Measurements from ENCODE around the gene PSMD1.

DNA sequence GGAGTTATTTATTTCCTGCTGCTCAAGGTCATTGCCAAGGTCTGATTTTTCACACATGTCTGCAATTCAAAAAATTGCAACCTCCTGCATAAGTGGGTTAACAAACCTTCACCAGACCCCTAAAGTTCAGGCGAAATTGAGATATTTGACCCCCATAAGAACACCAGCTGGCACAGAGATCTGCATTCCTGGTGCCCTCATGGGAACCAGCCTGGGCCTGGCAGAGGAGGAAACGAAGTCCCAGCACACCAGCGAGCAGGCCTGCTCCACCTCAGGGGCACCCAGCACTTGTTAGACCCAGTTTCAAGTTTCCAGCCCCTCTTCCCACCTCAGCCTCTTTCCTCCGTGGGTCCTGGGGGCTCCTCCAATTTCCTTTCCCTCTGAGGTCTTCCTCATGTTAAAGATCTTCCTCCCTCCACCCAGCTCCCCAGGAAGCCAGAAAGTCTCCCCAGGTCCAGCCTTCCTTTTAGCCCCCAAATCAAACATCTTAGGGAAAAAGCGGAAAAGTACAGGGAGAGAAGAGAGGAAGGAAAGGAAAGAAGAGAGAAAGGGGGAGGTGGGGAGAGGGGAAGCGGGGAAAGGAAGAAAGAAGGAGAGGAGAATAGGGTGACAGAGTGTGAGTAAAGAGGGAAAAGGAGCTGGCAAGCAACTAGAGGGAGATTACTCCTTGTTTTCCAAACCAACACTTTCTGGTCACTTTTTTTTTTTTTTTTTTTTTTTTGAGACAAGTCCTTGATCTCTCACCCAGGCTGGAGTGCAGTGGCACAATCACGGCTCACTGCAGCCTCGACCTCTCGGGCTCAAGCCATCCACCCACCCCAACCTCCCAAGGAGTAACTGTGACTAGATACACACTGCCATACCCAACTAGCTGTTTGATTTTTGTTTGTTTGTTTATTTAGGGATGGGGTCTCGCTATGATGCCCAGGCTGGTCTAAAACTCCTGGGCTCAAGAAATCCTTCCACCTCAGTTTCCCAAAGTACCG lies 23.2 kb upstream of the PSMD1 start:
- no peak for TF ChIP-seq POLR2A (IDR thresholded peaks at IDR 0.05)
- TF ChIP-seq, protein P1, sequence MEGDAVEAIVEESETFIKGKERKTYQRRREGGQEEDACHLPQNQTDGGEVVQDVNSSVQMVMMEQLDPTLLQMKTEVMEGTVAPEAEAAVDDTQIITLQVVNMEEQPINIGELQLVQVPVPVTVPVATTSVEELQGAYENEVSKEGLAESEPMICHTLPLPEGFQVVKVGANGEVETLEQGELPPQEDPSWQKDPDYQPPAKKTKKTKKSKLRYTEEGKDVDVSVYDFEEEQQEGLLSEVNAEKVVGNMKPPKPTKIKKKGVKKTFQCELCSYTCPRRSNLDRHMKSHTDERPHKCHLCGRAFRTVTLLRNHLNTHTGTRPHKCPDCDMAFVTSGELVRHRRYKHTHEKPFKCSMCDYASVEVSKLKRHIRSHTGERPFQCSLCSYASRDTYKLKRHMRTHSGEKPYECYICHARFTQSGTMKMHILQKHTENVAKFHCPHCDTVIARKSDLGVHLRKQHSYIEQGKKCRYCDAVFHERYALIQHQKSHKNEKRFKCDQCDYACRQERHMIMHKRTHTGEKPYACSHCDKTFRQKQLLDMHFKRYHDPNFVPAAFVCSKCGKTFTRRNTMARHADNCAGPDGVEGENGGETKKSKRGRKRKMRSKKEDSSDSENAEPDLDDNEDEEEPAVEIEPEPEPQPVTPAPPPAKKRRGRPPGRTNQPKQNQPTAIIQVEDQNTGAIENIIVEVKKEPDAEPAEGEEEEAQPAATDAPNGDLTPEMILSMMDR (IDR thresholded peaks at IDR 0.05) = no peak
- no peak for TF ChIP-seq POLR2AphosphoS5 (IDR thresholded peaks at IDR 0.05)
